DMS79 (cell line): ENCODE measurements around the gene SUPT3H.
"Not testable (repeated sequence)": the region's sequence is repeated elsewhere in the genome, so short reads cannot be mapped to it uniquely, and the experiment has no call there.

Experiments used
- DNase-seq: peaks from one replicate; lab custom pipeline; 2025; lab: John Stamatoyannopoulos, UW

Gene SUPT3H

DNA sequence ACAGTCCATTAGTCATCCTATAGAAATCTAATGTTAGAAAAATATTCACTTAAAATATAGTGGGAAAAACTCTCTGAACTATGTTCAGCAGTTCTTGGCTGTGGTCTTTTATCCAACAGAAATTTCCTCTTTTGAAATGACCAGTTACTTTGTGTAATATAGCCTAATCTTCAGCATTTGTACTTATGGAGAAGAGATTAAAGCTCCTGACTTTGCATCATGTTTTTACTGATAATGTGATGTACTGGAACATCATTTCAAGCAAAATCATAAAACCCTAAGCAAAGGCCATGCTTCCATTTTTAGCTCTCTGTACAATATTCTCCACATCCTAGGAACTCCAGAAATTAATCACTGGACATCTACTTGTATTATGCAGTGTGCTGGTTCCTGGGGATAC is 480.4 kb downstream of the SUPT3H start:
- DNase-seq = no peak

DNA sequence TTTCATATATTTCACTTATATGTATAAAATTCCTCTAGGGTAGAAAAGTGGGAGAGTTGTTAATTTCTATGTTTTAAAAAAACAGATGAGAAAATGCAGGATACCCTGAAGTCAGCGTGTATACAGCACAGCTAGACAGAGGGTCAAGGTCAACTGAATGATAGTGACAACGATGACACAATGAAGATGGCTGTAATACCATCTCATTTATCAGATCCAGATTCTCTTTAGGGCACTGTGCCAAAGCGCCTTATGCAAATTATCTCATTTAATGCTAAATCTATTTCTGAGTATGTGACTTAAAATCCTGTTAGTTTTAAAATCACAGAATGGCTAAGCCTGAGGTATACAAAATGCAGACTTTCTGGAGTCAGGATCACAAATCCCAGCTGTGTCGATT is 481.0 kb downstream of the SUPT3H start:
- DNase-seq = no peak

DNA sequence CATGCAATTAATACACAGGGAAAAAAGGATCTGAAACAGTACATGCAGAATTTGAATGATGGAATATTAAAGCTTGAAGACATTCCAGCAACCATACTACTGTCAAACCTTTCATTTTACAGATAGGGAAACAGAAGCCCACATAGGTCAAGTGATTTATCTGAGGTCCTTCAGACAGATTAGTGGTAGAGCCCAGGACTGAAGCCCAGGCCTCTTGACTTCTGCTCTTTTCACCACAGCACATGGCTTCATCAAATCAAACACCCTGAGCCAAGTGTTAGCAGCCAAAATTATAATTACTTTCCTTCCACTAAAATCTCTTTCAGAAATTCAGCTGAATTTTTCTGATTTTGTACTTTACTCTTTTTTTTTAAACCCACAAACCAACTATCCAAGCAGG is 485.2 kb downstream of the SUPT3H start:
- no peak for DNase-seq

DNA sequence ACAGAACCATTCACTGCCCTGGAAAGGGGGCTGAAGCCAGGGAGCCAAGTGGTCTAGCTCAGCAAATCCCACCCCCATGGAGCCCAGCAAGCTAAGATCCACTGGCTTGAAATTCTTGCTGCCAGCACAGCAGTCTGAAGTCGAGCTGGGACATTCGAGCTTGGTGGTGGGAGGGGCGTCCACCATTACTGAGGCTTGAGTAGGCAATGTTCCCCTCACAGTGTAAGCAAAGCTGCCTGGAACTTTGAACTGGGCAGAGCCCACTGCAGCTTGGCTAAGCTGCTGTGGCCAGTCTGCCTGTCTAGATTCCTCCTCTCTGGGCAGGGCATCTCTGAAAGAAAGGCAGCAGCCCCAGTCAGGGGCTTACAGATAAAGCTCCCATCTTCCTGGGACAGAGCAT is 498.7 kb downstream of the SUPT3H start:
- not testable (repeated sequence) for DNase-seq

DNA sequence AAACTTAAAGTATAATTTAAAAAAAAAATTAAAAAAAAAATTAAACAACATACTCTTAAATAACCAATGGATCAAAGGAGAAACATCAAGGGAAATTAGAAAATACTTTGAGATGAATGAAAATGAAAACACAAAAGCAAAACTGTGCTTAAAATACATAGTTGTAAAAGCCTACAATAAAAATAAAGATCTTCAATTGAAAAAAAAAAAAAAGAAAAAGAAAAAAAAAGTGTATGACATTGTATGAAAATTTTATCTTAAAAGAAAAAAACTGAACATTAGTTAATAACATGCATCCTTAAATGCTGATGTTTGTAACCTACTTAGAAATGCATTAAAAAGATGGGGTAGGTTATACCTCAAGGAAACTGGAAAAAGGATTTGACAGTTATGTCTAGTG is 501.1 kb downstream of the SUPT3H start:
- not testable (repeated sequence) for DNase-seq

DNA sequence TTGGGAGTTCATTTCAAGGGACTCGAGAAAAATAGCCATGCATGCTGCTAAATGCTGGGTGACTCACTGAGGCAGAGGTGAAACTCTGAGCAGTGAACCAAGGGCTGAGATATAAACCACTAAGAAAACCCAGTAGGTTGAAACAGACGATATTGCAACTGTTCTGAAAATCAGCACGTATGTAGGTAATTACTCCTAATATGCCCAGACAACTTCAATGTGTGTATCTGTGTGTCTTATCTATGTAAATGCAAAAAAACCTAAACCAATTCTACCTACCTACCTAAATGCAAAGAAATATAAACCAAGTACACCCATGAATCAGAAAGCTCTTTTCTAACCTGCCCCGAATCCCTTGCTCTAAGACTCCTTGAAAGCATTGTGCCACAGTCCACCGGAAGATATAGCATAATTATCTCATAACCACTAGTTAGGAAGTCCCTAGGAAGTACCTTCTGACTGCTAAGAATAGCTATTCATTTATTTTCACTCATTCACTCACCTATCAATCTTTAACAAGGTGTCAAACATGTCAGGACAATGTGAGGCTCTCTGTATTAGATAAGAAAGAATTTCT is 508.3 kb downstream of the SUPT3H start:
- no peak for DNase-seq

DNA sequence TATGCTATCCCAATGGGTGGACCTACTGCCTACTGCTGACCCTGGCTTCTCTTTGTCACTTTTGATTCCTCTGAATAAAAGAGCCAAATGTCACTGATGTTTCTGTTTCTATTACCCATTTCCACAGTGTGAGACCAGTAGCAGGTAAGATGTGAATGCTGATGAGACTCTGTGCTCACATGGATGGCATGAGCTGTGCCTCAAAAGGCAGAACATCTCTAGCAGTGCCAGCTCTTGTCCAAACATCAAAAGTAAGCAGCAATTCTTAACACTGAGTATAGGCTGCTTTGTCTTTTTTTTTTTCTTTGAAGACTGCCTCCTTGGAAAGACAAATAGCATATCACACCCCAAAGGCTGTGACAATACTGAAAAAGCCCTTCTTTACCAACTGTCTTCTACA is 508.8 kb downstream of the SUPT3H start:
- DNase-seq = no peak

DNA sequence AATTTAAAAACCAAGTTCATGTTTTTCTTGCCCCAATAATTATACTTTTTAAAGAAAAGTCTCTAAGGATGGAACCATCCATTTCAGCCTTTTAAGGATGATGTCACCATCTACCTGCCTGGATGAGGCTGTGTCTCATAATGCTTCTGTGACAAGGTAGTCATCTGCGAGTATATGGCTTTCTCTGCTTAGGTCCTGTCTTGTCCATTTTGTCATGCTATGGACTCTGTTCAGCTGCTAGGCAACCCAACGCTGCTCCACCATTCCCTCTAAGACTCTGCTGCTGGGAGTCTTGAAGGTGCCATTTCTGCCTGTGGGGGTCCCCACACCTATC is 509.4 kb downstream of the SUPT3H start:
- no peak for DNase-seq

DNA sequence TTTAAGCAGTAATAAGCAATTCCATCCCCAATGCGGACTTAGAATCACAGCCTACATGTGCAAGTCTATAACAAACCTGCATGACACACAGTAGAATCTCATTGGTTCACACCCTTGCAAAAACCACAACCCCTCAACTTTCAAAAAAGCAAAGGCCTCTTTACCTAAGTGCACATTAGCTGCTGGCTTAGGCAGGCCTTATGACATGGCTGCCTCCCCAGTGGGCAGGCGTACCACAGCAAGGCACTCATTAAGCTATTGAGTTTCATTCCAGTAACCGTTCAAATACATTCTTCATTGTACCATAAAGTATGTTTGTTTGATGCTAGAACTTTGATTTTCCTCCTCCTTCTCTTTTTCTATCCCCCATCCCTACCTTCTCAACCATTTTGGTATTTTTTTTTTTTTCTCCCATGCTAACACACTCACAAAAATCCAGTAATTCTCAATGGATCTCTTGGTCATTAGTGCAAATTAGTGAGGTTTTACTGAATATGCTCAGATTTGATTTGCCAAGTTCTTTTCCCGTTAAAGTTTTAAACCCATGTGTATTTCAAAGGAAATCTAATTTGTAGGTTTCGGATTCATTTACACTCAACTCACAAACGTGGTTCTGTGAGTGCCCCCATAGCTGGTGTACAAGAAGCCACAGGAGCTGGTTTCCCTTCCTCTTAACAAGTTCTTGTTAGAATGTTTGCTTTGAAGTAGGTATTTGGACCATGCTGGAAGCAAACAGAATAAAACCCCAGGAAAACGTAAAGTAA is 510.0 kb downstream of the SUPT3H start:
- DNase-seq = no peak

DNA sequence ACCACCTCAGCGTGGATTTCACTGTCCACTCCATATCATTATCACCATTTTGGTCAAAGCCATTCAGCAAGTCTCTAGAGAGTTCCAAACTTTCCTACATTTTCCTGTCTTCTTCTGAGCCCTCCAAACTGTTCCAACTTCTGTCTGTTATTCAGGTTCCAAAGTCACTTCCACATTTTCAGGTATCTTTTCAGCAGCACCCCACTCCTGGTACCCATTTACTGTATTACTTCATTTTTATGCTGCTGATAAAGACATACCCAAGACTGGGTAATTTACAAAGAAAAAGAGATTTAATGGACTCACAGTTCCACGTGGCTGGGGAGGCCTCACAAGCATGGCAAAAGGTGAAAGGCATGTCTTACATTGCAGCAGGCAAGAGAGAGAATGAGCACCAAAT is 512.5 kb downstream of the SUPT3H start:
- DNase-seq = not testable (repeated sequence)

DNA sequence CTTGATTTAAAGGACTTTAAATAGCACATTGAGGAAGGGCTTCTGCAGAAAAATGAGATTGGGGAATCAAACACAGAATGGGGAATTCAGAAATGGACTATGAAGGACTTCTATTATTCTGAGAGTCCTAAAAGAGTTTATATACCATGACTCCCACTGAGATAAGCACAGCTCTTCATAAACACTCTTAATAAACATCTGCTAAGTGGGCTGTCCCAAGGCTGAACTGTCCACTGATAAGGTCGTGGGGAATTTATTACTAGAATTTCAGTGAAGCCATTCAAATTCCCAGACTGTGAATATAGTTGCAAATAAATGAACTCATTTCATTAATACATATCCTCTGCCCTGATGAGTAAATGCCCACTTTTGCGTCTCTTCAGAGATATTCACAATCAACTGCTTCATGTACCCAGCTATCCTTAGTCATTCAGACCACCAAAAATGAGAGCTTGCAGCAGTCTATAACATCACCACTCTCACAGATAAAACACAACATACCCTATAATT is 517.8 kb downstream of the SUPT3H start:
- DNase-seq = peak; percentile 85

DNA sequence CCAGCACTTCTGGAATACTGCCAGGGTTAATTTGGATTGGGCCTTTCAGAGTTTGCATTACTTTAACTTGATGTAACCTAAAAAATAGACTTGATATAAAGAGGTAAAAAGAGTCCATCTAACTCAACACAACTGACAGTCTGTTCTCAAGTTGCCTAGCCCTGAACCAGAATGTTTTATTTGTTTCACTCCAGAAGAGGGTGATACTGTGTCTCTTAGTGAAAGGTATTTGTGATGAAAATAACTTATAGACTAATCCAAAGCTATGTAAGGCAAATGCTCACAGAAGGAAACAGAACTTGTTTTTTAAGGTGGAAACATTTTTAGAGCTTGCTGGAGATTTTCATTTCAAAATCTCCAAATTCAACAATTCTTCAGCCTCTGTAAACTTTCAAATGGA is 518.7 kb downstream of the SUPT3H start:
- peak; percentile 47 for DNase-seq

DNA sequence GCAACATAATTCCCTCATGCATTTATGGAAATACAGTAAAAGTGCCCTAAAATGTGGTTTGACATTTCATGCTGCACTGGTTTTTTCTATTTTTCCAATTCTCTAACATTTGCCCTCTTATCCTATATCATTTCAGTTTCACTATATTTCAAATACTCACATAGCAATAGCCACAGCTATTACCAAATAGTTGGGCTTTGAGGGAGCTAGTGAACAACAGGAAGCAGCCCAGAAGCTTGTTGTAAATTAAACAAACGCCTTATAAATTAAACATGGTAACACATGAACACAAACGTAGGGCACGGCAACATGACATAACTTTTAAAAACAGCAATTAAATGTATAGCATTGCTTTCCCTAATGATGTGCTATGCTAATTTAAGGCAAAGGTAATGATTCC is 521.3 kb downstream of the SUPT3H start:
- no peak for DNase-seq

DNA sequence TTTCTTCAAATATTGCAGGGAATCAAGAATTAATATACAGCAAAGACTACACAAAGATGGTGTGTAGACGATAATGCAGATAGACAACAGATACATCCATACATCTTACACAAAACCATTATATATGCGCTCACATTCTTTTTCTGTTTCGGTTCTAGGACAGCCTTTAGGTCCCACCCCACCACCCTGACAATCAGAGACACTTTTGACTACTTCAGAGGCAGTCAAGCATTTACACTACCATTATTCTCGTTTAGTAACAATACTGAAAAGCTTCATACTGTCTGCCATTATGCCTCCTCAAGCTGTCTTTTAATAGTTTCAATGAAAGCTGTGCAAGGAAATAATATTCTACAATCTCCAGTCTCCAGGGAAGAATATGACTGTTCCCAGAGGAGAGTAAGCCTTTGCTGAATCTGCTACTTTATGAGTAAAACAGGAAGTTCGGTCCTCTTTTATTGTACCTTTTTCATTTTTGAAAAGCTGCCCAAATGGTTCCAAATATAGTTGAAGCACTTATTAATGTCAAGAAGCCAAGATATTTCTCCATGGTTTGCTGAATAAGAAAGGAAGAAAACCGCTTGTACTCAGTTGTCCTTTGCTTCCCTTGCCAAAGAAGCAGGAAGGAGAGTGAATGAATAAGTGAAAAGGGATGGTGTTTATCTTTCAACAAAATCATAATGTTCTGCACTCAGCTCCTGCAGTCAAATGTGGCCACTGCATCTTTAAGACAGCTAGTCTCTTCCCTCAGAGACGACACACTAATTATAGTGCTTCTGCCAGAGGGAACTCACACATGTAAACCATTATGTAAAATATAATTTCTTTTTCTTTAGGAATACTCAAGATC is 521.9 kb downstream of the SUPT3H start:
- peak; percentile 95 for DNase-seq

DNA sequence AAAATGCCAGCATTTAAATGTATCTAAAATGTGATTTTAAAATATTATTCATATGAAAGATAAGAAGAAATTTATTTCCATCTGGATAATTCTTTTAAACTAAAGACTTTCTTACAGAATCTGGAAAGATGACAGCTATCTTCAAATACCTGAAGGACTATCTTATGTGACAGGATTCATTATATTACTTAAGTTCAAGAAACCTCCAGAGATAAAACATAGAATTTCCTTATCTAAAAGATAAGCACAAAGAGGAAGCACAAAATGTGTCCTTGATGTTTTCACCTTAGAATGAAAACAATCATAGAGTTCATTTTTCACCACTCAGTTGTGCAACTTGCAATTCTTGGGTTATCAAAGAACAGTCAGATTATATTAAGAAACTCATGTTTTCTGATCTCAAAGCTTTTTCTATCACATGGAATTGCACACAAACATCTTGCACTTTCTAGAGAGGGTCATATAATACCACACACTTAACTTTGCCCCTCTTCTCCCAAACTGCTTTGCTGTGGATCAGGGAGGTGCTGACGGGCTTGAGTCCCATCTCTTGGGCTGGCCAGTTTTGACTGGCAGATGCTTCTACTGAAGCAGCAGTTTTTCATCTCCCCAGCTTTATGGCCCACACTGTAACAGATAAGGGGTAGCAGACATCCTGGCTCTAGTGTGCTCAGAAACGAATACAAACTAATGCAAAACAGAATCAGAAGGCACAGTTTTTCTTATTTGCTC is 522.9 kb downstream of the SUPT3H start:
- no peak for DNase-seq

DNA sequence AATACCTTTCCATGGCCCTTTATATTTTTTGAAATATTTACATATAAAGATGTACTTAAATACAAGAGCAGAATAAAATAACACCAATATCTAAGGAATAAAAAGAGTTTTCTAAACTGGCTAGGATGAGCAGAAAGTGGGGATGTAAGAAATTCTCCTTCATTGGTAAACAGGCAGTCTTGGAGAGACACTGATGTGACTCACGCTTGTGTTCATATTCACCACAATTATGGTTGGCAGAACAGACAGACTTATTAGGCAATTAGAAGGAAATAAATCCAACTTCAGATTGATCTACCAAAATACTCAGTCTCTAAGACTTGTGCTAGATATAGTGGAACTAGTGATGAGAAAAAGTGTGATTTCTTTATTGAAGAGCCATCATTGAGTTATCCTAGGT is 526.6 kb downstream of the SUPT3H start:
- DNase-seq = no peak

DNA sequence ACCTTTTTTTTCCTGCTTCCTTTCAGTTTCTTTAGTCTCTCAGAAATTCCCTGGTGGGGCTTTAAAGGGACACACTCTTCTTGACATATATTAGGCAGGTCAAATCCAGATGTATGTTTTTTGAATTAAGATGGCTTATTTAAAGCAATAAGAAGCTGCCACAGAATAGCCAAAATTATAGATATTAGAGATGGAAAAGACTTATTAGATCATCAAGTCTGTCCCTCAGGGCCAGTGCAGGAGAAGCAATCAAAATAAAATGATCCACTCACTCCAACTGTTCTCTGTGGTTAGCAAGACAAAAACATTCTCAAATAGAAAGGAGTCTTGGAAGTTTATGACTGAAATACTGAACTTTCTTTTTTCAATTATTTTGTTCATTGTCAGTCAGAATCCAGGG is 527.4 kb downstream of the SUPT3H start:
- DNase-seq = no peak

DNA sequence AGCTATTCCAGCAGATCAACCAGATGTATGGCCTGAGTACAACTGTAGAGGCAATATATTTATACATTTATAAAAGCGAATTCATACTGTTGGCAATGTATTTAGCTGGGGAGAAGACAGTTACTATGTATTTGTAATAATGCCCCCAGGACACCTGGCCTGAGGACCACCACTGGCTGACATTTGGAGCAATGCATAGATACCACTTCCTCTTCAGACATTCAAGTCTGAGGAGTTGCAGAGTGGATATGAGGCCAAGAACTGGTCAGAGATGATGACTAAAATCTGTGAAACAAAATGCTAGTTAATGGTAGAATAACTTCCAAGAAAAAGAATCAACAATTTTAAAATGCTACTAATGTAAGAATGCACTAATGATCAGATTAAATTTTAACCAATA is 527.9 kb downstream of the SUPT3H start:
- DNase-seq = no peak

DNA sequence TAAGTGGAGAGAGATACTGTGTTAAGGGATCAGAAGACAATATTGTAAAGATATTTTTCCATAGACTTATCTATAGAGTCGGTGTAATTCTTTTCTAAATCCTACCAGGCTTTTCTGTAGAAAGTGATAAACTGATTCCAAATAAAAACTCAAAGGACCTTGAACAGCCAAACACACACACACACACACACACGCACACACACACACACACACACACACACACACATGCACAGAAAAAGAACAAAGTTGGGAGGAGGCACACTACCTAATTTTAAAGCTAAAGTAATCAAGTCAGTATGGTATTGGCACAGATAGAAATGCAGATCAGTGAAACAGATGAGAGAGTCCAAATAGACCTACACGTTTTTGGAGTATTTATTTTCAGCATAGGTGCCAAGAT is 534.0 kb downstream of the SUPT3H start:
- no peak for DNase-seq

DNA sequence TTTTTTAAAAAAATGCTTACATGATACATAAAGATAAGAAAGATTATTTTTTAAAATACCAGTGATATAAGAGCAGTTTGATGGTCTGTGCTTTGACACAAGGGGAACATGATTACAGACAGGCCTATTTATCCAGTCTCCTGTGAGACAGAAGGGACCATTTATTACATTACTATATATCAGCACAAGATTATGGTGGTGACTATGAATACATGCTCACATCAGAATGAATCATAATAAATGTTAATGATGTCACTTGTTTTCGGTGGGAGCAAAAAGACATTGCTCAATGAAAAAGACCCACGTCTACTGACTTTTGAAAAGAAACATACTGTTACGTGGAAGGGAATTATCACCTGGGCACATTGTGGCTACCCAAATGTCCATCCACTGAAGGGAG is 535.1 kb downstream of the SUPT3H start:
- DNase-seq = no peak

DNA sequence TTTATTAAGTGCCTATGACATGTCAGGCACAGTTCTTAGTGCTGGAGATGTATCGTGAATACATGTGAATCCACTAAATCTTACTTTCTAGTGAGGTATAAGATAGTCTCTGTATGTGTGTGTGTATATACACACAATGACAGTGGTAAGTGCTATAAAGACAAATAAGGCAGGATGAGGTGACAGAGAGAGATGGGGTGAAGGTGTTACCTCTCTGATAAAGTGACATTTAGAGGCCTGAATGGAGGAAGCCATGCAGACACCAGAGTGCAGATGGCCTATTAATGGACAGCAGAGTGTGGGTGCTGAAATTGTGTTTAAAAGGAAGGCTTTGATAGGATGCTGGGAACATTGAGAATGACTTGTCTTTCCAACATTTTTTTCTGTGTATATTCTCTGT is 535.9 kb downstream of the SUPT3H start:
- no peak for DNase-seq

DNA sequence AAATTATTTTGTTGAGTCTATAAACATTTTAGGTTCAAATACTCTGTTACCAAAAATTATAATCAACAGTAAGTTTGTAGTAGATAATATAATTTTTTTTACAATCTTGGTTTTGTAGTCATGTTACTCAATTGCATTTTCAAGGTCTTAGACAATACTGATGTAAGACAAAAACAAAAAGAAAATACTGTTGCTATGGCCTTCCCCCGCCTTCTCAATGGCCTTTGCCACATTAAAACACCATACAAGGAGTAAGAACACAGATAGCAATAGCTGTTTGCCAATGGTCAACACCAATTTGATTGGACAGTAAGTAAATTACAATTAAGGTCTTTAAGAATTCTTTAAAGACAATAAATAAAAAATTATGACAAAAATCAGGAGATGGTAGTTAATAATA is 540.0 kb downstream of the SUPT3H start:
- DNase-seq = no peak
